GM18502 (cell line): Measurements from ENCODE around the gene GMDS.

Experiments
- ATAC-seq: cut with Tn5 transposase; IDR thresholded peaks from one replicate; pipeline ENCODE4 v1.9.1; 2021; ENCODE audit warnings: mild to moderate bottlenecking; ENCODE audit not compliant: unreplicated experiment, poor library complexity

Gene GMDS

GRCh38 chr6:2016040-2016439 lies 229.4 kb downstream of the GMDS start:
- no peak for ATAC-seq

DNA sequence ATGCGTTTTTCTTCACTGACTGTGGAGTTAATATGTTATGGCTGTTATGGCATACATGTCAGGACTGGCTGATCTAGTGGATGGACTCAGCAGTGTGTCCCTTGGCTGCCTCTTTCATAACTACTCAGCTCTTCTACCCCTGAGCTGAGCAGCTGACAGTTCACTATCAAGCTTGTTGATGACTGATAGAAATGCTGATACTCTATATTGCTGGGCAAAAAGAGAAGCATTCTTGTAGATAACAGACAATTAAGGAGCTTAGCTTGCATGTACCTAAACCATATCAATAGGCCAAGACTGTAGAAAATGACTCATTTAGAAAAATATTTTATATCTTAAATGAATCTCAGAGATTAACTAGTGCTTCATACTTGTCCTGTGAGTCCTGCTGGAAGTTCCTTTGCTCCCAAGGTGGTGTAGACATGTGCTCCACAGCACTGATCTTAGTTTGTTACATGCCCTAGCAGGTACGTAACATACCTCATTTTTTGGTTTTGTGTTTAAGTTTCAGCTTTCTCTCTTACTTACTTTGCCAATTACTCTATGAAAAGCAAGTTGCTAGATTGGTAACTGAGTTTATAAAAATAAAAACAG lies 236.9 kb downstream of the GMDS start:
- ATAC-seq: no peak

DNA sequence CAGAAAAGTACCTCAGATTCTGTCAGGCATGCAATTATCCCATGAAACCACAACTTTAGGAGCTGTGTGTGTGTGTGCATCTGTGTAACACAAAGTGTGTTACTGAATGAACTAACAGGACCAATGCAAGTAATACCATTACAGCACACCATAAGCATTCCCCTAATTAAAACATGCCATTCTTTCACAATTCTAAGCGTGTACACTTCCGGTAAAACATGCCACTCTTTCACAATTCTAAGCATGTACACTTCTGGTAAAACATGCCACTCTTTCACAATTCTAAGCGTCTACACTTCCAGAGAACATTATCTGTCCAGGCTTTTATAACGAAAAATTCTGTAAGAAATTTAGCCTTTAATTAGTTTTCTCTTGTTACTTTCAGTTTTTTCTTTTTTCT lies 238.2 kb downstream of the GMDS start:
- no peak for ATAC-seq

GRCh38 chr6:2004888-2005287 lies 240.5 kb downstream of the GMDS start:
- no peak for ATAC-seq

- ATAC-seq: no peak
Measured at GRCh38 chr6:2000962-2001361, 244.4 kb downstream of the GMDS start.

GRCh38 chr6:1997702-1998101 lies 247.7 kb downstream of the GMDS start:
- ATAC-seq: no peak

- ATAC-seq: no peak
Measured at GRCh38 chr6:1995636-1996035, 249.8 kb downstream of the GMDS start.

- no peak for ATAC-seq
Measured at GRCh38 chr6:1993042-1993441, 252.4 kb downstream of the GMDS start.

GRCh38 chr6:1991332-1991878 lies 254.0 kb downstream of the GMDS start:
- no peak for ATAC-seq

DNA sequence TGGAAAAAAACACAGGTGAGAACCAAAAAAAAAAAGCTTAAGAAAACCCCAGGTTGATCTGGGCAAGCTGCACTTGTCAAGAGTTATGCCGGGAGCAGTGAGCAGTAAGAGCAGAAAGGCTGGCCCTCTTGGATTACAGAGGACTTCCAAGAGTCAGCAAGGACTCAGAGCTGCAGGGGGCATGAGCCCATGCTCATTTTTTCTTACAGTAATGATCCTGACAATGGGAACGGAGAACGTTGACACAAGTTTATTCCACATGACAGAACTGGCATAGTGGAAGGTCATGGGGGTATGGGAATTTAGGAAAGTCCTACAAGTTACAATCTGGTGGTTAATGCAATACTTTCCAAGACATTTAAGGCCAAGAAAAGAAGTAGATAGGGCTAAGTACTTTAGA lies 256.6 kb downstream of the GMDS start:
- ATAC-seq: no peak

DNA sequence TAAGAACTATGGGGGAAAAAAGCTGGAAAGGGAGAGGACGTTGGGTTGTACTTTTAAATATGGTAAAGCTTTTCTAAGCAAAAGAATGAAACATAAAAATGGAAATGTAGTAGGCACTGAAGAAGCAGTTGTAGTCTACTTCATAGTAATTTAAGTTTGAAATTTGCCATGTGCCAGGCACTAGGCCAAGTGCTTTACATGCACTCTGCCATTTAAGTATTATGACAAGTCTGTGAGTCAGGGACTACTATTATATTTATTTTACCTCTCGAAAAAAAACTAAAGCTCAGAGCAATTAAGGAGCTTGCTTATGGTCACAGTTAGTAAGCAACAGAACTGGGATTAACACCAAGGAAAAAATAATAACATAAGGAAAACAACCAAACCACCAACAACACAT lies 257.8 kb downstream of the GMDS start:
- ATAC-seq: no peak

DNA sequence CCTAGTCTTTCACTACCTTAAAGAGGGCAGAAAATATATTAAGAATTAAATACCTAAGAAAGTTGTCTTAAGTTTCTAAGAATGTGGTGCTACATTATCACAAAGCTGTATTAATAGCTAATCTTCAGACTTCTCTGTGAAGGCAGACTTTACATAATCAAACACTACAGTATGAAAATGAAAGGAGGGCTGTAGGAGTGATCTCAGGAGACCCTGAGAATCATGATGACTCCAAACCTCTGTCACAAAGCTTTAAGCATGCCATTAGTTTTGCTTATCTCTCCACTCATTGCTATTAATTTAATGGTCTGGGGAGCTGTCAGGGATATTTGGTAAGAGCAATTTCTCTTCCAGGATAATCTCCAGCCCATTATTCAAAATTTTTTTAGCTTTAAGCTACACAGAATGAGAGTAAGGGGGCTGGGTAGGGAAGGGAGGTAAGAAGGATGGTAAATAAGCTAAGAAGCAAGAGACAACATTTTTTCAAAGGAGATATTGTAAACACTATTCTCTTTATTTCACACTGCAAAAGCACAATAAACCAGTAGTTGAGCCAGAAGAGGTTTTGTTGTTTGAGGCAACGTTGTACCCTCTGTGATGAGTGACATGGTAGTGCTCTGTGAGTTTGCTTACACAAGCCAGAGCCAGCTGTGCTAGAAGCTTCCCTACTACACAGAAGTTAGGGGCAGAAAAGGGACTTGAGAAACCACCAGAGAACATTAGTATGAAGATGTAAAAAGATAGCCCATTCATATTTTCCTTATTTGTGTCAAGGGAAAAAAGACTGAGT lies 258.8 kb downstream of the GMDS start:
- no peak for ATAC-seq

DNA sequence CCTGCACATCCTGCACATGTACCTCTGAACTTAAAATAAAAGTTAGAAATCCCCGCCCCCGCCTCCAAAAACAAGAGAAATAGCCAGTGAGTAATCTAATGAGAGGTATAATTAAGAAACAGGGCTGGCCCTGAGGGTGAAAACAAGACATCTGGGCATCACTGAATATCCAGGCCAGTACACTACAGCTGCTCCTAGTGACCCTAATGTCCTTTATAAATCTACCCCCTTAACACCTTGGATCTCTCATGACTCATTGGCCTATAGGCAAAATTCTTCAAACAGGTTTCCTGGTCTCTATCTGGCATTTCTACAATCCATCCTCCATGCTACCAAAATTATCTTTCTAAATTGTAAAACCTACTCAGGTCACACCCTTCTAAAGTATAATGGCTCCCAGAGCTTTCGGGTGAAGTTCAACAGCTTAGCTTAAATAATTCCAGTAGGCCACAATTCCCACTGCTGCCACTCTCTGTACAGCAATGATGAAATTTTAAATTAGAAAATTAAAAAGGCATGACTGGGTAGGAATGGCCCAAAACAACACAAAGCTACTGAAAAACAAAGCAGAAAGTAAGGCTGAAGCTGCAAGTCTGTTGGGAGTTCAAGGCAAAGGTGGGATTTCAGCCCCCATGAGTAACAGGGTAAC lies 260.9 kb downstream of the GMDS start:
- no peak for ATAC-seq

- no peak for ATAC-seq
Measured at GRCh38 chr6:1983850-1984249, 261.6 kb downstream of the GMDS start.

DNA sequence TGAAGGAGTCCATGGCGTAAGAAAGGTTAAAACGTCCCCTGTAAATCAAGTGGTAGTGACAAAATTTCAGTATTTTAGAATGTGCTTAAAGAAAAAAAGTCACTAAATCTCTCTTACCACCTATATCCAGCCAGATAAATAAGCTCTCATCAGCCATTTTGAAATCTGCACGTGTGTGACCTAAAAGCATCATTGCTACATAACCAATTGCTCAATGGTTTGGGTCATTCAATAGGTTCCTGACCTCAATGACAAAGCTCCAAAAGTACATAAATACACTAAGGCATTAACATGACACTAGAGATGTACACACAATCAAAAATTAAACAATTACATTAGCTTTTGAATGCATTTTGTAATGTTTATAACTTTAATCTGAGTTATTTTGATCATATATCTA lies 272.4 kb downstream of the GMDS start:
- no peak for ATAC-seq

DNA sequence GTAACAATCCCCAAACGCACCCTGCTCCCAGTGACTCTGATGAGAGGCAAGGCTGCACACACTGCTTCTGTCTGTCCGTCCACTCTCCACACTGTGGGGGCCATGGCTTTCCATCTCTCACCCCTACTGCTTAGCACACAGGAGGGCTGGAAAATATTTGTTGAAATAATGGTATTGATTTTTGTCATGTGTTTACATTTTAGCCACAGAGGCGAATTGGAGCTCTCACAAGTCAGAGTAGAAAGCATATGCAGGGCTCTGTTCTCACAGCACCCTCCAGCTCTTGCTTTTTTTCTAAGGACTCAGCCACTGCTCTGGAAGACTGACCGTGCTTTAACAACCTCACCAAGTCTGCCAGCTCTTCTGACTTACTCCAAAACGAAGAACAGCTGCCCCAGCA lies 273.8 kb downstream of the GMDS start:
- ATAC-seq: no peak

- ATAC-seq: no peak
Measured at GRCh38 chr6:1970151-1970561, 275.2 kb downstream of the GMDS start.

- ATAC-seq: no peak
Measured at GRCh38 chr6:1966713-1967112, 278.7 kb downstream of the GMDS start.

DNA sequence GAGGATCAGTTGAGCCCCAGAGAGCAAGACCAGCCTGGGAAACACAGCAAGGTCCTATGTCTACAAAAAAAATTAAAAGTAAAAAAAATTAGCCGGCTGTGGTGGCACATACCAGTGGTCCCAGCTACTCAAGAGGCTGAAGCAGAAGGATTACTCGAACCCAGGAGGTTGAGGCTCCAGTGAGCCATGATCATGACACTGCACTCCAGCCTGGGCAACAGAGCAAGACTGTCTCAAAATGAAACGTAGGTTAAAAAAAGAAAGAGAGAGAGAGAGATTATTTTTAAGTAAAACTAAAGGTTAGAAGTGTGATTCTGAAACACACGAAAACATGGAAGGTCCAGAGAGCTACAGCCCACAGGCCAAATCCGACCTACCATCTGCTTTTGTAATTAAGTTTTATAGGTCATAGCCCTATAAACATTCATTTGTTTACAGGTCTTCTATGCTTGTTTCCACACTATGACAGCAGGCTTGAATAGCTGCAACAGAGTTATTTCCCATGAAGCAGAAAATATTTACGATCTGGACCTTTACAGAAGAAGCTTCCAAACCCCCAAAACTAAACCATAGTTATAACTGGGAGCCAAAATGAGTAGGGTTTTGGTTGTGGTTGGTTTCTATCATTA lies 279.7 kb downstream of the GMDS start:
- no peak for ATAC-seq

DNA sequence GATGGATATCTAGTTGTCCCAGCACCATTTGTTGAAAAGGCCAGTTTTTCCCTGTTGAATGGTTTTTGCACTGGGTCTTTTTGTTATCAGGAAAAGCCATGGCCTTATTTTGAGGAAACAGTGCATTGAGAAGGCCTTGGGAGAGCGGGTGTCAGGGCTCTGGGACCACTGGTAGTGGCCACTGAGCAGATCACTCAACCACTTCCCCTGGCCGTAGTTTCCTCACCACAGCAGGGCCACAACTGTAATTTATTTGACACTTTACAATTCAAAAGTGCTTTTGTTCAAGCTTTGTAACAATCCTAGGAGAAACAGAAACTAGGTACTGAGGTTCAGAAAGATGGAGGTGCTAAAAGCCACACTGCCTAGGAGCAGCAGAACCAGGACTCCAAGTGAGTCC lies 281.8 kb downstream of the GMDS start:
- no peak for ATAC-seq

GRCh38 chr6:1962201-1962600 lies 283.2 kb downstream of the GMDS start:
- ATAC-seq: no peak
